Measurements from ENCODE around the gene TMIE. TPM values are rescaled to one million over a fixed set of nuclear protein-coding genes. Genes with fewer than 3 reads are reported as not detected.

The TMIE gene
- total RNA-seq, 1 experiment from 2014 or later: 0.26 TPM

- no peak overlapping the region for H3K27ac Mint-ChIP-seq (ENCODE audit: low read depth, unreplicated experiment)
- H3K36me3 Mint-ChIP-seq (ENCODE audit: insufficient read depth, unreplicated experiment): no peaks in the 10 kb centered on the region
- H3K9me3 Mint-ChIP-seq (ENCODE audit: unreplicated experiment): no peaks in the 10 kb centered on the region
- no peak for TF ChIP-seq CTCF (IDR thresholded peaks at IDR 0.05; ENCODE audit: unreplicated experiment)
- H3K4me1 Mint-ChIP-seq (ENCODE audit: insufficient read depth, unreplicated experiment): no peaks in the 10 kb centered on the region
- DNase-seq (ENCODE audit: unreplicated experiment): no peak
- H3K4me3 Mint-ChIP-seq (ENCODE audit: unreplicated experiment): no peak overlapping the region
- no peaks in the 10 kb centered on the region for H3K27me3 Mint-ChIP-seq (ENCODE audit: insufficient read depth, unreplicated experiment)
- intact Hi-C loops (cut with micrococcal nuclease): no loop called here
- ChIA-PET POLR2A (interaction anchor here (0.7 kb wide), 1 partner anchor 19 kb away, joined by 4 read pairs; the partner anchor contains the start of gene ALS2CL), CTCF (no interaction called here)
- no TSS peak for BruUV-seq (replicated peaks)
These were observed 11.2 kb downstream of the TMIE start for GRCh38 chr3:46712191-46713049.

- TF ChIP-seq CTCF (IDR thresholded peaks at IDR 0.05; ENCODE audit: unreplicated experiment): no peak
- DNase-seq (ENCODE audit: unreplicated experiment): no peak
- ChIA-PET POLR2A (no interaction called here), CTCF (interaction anchor here (1.0 kb wide), 1 partner anchor 8 kb away, joined by 3 read pairs; no protein-coding TSS in a partner anchor)
- H3K27ac Mint-ChIP-seq (ENCODE audit: low read depth, unreplicated experiment): no peak overlapping the region
- intact Hi-C loops (cut with micrococcal nuclease): no loop called here
- no TSS peak for BruUV-seq (replicated peaks)
- no peaks in the 10 kb centered on the region for H3K4me1 Mint-ChIP-seq (ENCODE audit: insufficient read depth, unreplicated experiment)
- no peaks in the 10 kb centered on the region for H3K36me3 Mint-ChIP-seq (ENCODE audit: insufficient read depth, unreplicated experiment)
- no peak overlapping the region for H3K4me3 Mint-ChIP-seq (ENCODE audit: unreplicated experiment)
- no peaks in the 10 kb centered on the region for H3K9me3 Mint-ChIP-seq (ENCODE audit: unreplicated experiment)
- no peaks in the 10 kb centered on the region for H3K27me3 Mint-ChIP-seq (ENCODE audit: insufficient read depth, unreplicated experiment)
These were observed 12.1 kb downstream of the TMIE start for GRCh38 chr3:46713050-46713897.

- BruUV-seq (replicated peaks): no TSS peak
- intact Hi-C loops (cut with micrococcal nuclease): no loop called here
- no peak overlapping the region for H3K27ac Mint-ChIP-seq (ENCODE audit: low read depth, unreplicated experiment)
- no peak for TF ChIP-seq CTCF (IDR thresholded peaks at IDR 0.05; ENCODE audit: unreplicated experiment)
- no peaks in the 10 kb centered on the region for H3K4me1 Mint-ChIP-seq (ENCODE audit: insufficient read depth, unreplicated experiment)
- no peaks in the 10 kb centered on the region for H3K9me3 Mint-ChIP-seq (ENCODE audit: unreplicated experiment)
- H3K4me3 Mint-ChIP-seq (ENCODE audit: unreplicated experiment): no peak overlapping the region
- POLR2A ChIA-PET: interaction anchor here (0.5 kb wide), 1 partner anchor 198 kb away, joined by 3 read pairs; no protein-coding TSS in a partner anchor
- H3K36me3 Mint-ChIP-seq (ENCODE audit: insufficient read depth, unreplicated experiment): no peaks in the 10 kb centered on the region
- DNase-seq (ENCODE audit: unreplicated experiment): peak; percentile 44
- H3K27me3 Mint-ChIP-seq (ENCODE audit: insufficient read depth, unreplicated experiment): peaks cover 4% of the 10 kb centered on the region
- CTCF ChIA-PET: interaction anchor here (1.0 to 1.2 kb wide), 2 partner anchors 8 to 196 kb away, joined by 3 to 5 read pairs; no protein-coding TSS in a partner anchor
These were observed 12.8 kb downstream of the TMIE start for GRCh38 chr3:46713898-46714552.

Data from MCF 10A (cell line).